Prostate gland (tissue), 2 donors: ENCODE results near the gene ROBO1.

Experiments used
- POLR2A ChIP-seq: fragments of 450-650 bp; IDR thresholded peaks from one replicate; pipeline ENCODE4 v1.6.1; 2016; ENCODE audit warnings: antibody characterized with exemption, mild to moderate bottlenecking
- TF ChIP-seq, protein P1 (sequence below), 4 experiments: fragments of 200-600 bp in 2 of 4; fragments of 450-650 bp in 2 of 4; sonication (generic) in 2 of 4; IDR thresholded peaks; 1 replicate in 3 of 4; 2 replicates in 1 of 4; pipeline ENCODE4 v1.5.1; 2016 to 2019; ENCODE audit warnings: antibody characterized with exemption in 4 of 4, mild to moderate bottlenecking in 2 of 4, moderate library complexity in 2 of 4

- TF ChIP-seq, protein P1, sequence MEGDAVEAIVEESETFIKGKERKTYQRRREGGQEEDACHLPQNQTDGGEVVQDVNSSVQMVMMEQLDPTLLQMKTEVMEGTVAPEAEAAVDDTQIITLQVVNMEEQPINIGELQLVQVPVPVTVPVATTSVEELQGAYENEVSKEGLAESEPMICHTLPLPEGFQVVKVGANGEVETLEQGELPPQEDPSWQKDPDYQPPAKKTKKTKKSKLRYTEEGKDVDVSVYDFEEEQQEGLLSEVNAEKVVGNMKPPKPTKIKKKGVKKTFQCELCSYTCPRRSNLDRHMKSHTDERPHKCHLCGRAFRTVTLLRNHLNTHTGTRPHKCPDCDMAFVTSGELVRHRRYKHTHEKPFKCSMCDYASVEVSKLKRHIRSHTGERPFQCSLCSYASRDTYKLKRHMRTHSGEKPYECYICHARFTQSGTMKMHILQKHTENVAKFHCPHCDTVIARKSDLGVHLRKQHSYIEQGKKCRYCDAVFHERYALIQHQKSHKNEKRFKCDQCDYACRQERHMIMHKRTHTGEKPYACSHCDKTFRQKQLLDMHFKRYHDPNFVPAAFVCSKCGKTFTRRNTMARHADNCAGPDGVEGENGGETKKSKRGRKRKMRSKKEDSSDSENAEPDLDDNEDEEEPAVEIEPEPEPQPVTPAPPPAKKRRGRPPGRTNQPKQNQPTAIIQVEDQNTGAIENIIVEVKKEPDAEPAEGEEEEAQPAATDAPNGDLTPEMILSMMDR (IDR thresholded peaks at IDR 0.05), result no peak
- TF ChIP-seq POLR2A, result no peak
These were observed 790.7 kb downstream of the ROBO1 start for GRCh38 chr3:78977073-78977472.
